ENCODE measurements around the gene TECPR2.
"Not testable (repeated sequence)": the region's sequence is repeated elsewhere in the genome, so short reads cannot be mapped to it uniquely, and the experiment has no call there.

The TECPR2 gene

DNA sequence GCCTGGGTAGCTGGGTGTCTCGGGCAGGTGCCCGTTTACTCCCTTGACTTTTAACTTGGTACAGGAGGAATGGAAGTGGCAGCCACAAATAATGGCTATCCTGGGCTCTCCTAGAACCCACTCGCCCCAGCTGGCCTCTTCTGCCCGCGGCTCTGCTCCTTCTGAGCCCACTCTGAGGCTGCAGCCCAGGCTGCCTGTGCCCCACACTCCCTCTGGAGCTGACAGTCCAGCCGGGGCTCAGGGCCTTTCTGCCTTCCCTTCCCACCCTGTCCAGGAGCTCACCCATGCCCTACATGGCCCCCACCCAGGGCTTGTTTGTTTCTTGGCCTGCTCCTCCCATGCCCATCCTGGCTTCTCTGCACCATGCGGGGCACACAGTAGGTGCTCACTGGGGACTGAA is 27.6 kb upstream of the TECPR2 start:
- Histone ChIP-seq H3K27ac (ENCODE audit: low read depth, low read length) (no peak overlapping the region), H3K4me3 (ENCODE audit: low read depth, low read length) (no peak overlapping the region), H3K27me3 (ENCODE audit: control insufficient read depth, insufficient read depth, low read length) (no peaks in the 10 kb centered on the region), H3K36me3 (ENCODE audit: control insufficient read depth, insufficient read depth, low read length) (peaks cover 63% of the 10 kb centered on the region), H3K4me1 (ENCODE audit: control insufficient read depth, insufficient read depth, low read length) (no peaks in the 10 kb centered on the region), H3K9ac (ENCODE audit: low read length) (no peak overlapping the region), H3K9me3 (ENCODE audit: control insufficient read depth, insufficient read depth, low read depth, low read length) (no peaks in the 10 kb centered on the region)

DNA sequence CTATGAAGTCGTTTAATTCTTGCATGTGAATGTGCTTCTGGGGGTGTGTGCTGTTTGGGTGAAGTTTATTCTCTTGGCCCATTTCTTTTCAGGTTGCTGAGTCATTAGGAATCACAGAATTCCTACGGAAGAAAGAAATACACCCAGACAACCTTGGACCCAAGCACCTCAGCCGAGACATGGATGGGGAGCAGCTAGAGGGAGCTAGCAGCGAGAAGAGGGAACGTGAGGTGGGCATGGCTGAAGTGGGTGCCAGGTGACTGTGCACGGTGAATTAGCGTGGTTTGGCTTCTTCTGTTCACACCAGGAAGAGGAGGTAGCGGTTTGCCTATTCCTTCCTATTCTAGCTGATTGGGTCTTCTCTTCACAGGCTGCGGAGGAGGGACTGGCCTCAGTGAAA is 24.0 kb upstream of the TECPR2 start:
- no peak overlapping the region for H3K27ac ChIP-seq (ENCODE audit: low read depth, low read length)
- peaks cover 72% of the 10 kb centered on the region for H3K36me3 ChIP-seq (ENCODE audit: control insufficient read depth, insufficient read depth, low read length)
- no peaks in the 10 kb centered on the region for H3K4me1 ChIP-seq (ENCODE audit: control insufficient read depth, insufficient read depth, low read length)
- no peak overlapping the region for H3K9ac ChIP-seq (ENCODE audit: low read length)
- H3K4me3 ChIP-seq (ENCODE audit: low read depth, low read length): no peak overlapping the region
- H3K27me3 ChIP-seq (ENCODE audit: control insufficient read depth, insufficient read depth, low read length): no peaks in the 10 kb centered on the region
- H3K9me3 ChIP-seq (ENCODE audit: control insufficient read depth, insufficient read depth, low read depth, low read length): no peaks in the 10 kb centered on the region

DNA sequence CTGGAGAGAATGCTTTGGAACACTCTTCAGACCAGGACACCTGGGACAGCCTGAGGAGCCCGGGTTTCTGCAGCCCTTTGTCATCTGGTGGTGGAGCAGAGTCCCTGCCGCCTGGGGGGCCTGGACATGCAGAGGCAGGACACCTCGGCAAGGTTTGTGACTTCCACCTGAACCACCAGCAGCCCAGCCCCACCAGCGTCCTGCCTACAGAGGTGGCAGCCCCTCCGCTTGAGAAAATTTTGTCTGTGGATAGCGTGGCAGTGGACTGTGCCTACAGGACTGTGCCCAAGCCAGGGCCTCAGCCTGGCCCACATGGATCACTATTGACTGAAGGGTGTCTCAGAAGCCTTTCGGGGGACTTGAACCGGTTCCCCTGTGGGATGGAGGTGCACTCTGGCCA is 21.2 kb upstream of the TECPR2 start:
- Histone ChIP-seq H3K27me3 (ENCODE audit: control insufficient read depth, insufficient read depth, low read length) (no peaks in the 10 kb centered on the region), H3K4me3 (ENCODE audit: low read depth, low read length) (no peak overlapping the region), H3K27ac (ENCODE audit: low read depth, low read length) (0 out of 2 replicates have a peak overlapping the region, but pooled peaks have one; percentile 18), H3K9me3 (ENCODE audit: control insufficient read depth, insufficient read depth, low read depth, low read length) (no peaks in the 10 kb centered on the region), H3K36me3 (ENCODE audit: control insufficient read depth, insufficient read depth, low read length) (peaks cover 67% of the 10 kb centered on the region), H3K9ac (ENCODE audit: low read length) (no peak overlapping the region), H3K4me1 (ENCODE audit: control insufficient read depth, insufficient read depth, low read length) (no peaks in the 10 kb centered on the region)

DNA sequence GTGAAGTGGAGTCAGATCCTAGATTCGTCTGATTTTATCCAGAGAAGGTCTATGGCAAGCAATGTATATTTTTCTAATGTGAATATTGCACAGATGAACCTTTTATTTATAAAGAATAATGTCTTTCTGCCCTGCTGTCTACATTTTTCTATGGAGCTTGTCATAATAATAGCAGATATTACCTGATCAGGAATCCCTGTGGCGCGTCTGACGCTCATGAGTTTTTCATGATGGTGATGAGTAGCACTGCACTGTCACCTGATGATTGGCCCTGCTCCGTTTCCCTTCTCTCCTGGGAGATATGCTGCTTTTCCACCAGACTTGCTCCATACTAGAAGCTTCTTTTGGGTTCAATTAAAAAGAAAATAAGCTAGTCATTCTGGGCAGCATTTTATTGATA is 20.5 kb upstream of the TECPR2 start:
- Histone ChIP-seq H3K9ac (ENCODE audit: low read length) (no peak overlapping the region), H3K4me3 (ENCODE audit: low read depth, low read length) (no peak overlapping the region), H3K36me3 (ENCODE audit: control insufficient read depth, insufficient read depth, low read length) (peaks cover 69% of the 10 kb centered on the region), H3K27ac (ENCODE audit: low read depth, low read length) (no peak overlapping the region), H3K27me3 (ENCODE audit: control insufficient read depth, insufficient read depth, low read length) (no peaks in the 10 kb centered on the region), H3K9me3 (ENCODE audit: control insufficient read depth, insufficient read depth, low read depth, low read length) (no peaks in the 10 kb centered on the region), H3K4me1 (ENCODE audit: control insufficient read depth, insufficient read depth, low read length) (no peaks in the 10 kb centered on the region)

- Histone ChIP-seq H3K9ac (ENCODE audit: low read length) (no peak overlapping the region), H3K4me1 (ENCODE audit: control insufficient read depth, insufficient read depth, low read length) (no peaks in the 10 kb centered on the region), H3K36me3 (ENCODE audit: control insufficient read depth, insufficient read depth, low read length) (peaks cover 73% of the 10 kb centered on the region), H3K4me3 (ENCODE audit: low read depth, low read length) (no peak overlapping the region), H3K27me3 (ENCODE audit: control insufficient read depth, insufficient read depth, low read length) (no peaks in the 10 kb centered on the region), H3K27ac (ENCODE audit: low read depth, low read length) (no peak overlapping the region), H3K9me3 (ENCODE audit: control insufficient read depth, insufficient read depth, low read depth, low read length) (no peaks in the 10 kb centered on the region)
Measured at GRCh38 chr14:102344084-102344483, 18.7 kb upstream of the TECPR2 start.

- no peaks in the 10 kb centered on the region for H3K9me3 ChIP-seq (ENCODE audit: control insufficient read depth, insufficient read depth, low read depth, low read length)
- H3K4me3 ChIP-seq (ENCODE audit: low read depth, low read length): no peak overlapping the region
- H3K4me1 ChIP-seq (ENCODE audit: control insufficient read depth, insufficient read depth, low read length): no peaks in the 10 kb centered on the region
- peaks cover 74% of the 10 kb centered on the region for H3K36me3 ChIP-seq (ENCODE audit: control insufficient read depth, insufficient read depth, low read length)
- H3K9ac ChIP-seq (ENCODE audit: low read length): no peak overlapping the region
- no peaks in the 10 kb centered on the region for H3K27me3 ChIP-seq (ENCODE audit: control insufficient read depth, insufficient read depth, low read length)
- H3K27ac ChIP-seq (ENCODE audit: low read depth, low read length): no peak overlapping the region
Measured at GRCh38 chr14:102344485-102344884, 18.3 kb upstream of the TECPR2 start.

DNA sequence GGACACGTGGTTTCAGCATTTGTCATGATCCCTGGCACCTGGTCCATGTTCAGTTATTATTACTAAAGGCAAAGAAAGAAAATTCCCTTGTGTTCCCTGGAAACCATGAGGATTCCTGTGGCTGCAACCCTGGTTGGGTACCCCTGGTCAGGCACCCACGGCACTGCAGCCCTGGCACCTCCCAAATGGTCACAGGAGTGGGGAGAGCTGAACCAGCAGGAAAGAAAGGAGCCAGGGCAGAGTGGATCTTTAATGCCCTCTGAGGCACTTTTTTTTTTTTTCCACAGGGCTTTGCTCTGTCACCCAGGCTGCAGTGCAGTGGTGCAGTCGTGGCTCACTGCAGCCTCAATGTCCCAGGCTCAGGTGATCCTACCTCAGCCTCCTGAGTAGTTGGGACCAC is 17.5 kb upstream of the TECPR2 start:
- Histone ChIP-seq H3K9ac (ENCODE audit: low read length) (no peak overlapping the region), H3K27me3 (ENCODE audit: control insufficient read depth, insufficient read depth, low read length) (no peaks in the 10 kb centered on the region), H3K36me3 (ENCODE audit: control insufficient read depth, insufficient read depth, low read length) (peaks cover 75% of the 10 kb centered on the region), H3K4me3 (ENCODE audit: low read depth, low read length) (no peak overlapping the region), H3K27ac (ENCODE audit: low read depth, low read length) (no peak overlapping the region), H3K4me1 (ENCODE audit: control insufficient read depth, insufficient read depth, low read length) (no peaks in the 10 kb centered on the region), H3K9me3 (ENCODE audit: control insufficient read depth, insufficient read depth, low read depth, low read length) (no peaks in the 10 kb centered on the region)

- H3K9me3 ChIP-seq (ENCODE audit: control insufficient read depth, insufficient read depth, low read depth, low read length): no peaks in the 10 kb centered on the region
- H3K36me3 ChIP-seq (ENCODE audit: control insufficient read depth, insufficient read depth, low read length): peaks cover 68% of the 10 kb centered on the region
- H3K27me3 ChIP-seq (ENCODE audit: control insufficient read depth, insufficient read depth, low read length): no peaks in the 10 kb centered on the region
- H3K27ac ChIP-seq (ENCODE audit: low read depth, low read length): no peak overlapping the region
- H3K4me1 ChIP-seq (ENCODE audit: control insufficient read depth, insufficient read depth, low read length): no peaks in the 10 kb centered on the region
- no peak overlapping the region for H3K9ac ChIP-seq (ENCODE audit: low read length)
- no peak overlapping the region for H3K4me3 ChIP-seq (ENCODE audit: low read depth, low read length)
Measured at GRCh38 chr14:102346645-102347044, 16.1 kb upstream of the TECPR2 start.

DNA sequence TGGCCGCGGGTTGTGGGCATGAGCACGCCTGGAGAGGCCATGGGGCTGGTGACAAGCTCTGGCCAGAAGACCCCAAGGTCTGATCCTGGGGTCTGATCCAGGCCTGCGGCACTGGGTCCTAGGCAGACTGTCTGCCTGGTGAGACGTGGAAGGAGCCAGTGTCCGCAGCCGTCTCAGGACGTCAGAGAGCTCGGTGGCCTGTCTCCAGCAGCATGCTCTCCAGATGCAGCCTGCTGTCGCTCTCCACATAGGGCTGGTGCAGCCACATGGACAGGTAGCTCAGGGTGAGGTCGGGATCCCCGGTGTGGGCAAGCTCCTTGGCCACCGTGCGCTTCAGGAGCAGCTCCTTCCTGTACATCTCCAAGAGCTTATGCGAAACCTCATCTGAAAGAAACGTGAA is 14.4 kb upstream of the TECPR2 start:
- Histone ChIP-seq H3K4me3 (ENCODE audit: low read depth, low read length) (no peak overlapping the region), H3K27ac (ENCODE audit: low read depth, low read length) (no peak overlapping the region), H3K9me3 (ENCODE audit: control insufficient read depth, insufficient read depth, low read depth, low read length) (no peaks in the 10 kb centered on the region), H3K4me1 (ENCODE audit: control insufficient read depth, insufficient read depth, low read length) (no peaks in the 10 kb centered on the region), H3K27me3 (ENCODE audit: control insufficient read depth, insufficient read depth, low read length) (no peaks in the 10 kb centered on the region), H3K9ac (ENCODE audit: low read length) (no peak overlapping the region), H3K36me3 (ENCODE audit: control insufficient read depth, insufficient read depth, low read length) (peaks cover 65% of the 10 kb centered on the region)

GRCh38 chr14:102351023-102351422 is 11.7 kb upstream of the TECPR2 start:
- Histone ChIP-seq H3K9me3 (ENCODE audit: control insufficient read depth, insufficient read depth, low read depth, low read length) (no peaks in the 10 kb centered on the region), H3K27me3 (ENCODE audit: control insufficient read depth, insufficient read depth, low read length) (no peaks in the 10 kb centered on the region), H3K36me3 (ENCODE audit: control insufficient read depth, insufficient read depth, low read length) (peaks cover 67% of the 10 kb centered on the region), H3K9ac (ENCODE audit: low read length) (no peak overlapping the region), H3K4me1 (ENCODE audit: control insufficient read depth, insufficient read depth, low read length) (no peaks in the 10 kb centered on the region), H3K4me3 (ENCODE audit: low read depth, low read length) (no peak overlapping the region), H3K27ac (ENCODE audit: low read depth, low read length) (no peak overlapping the region)

- not testable (repeated sequence) for H3K4me3 ChIP-seq (ENCODE audit: low read depth, low read length); H3K9me3 ChIP-seq (ENCODE audit: control insufficient read depth, insufficient read depth, low read depth, low read length); H3K27me3 ChIP-seq (ENCODE audit: control insufficient read depth, insufficient read depth, low read length); H3K4me1 ChIP-seq (ENCODE audit: control insufficient read depth, insufficient read depth, low read length); H3K9ac ChIP-seq (ENCODE audit: low read length); H3K27ac ChIP-seq (ENCODE audit: low read depth, low read length)
- peaks cover 72% of the 10 kb centered on the region for H3K36me3 ChIP-seq (ENCODE audit: control insufficient read depth, insufficient read depth, low read length)
Measured at GRCh38 chr14:102351593-102351992, 11.1 kb upstream of the TECPR2 start.

GRCh38 chr14:102352213-102352612 is 10.5 kb upstream of the TECPR2 start:
- Histone ChIP-seq H3K36me3 (ENCODE audit: control insufficient read depth, insufficient read depth, low read length) (peaks cover 68% of the 10 kb centered on the region), H3K4me1 (ENCODE audit: control insufficient read depth, insufficient read depth, low read length) (no peaks in the 10 kb centered on the region), H3K27me3 (ENCODE audit: control insufficient read depth, insufficient read depth, low read length) (no peaks in the 10 kb centered on the region), H3K27ac (ENCODE audit: low read depth, low read length) (no peak overlapping the region), H3K9me3 (ENCODE audit: control insufficient read depth, insufficient read depth, low read depth, low read length) (no peaks in the 10 kb centered on the region), H3K9ac (ENCODE audit: low read length) (no peak overlapping the region), H3K4me3 (ENCODE audit: low read depth, low read length) (no peak overlapping the region)

Data from HUES6 (cell line).